Measurements from ENCODE around the gene COQ10A. TPM values are rescaled to one million over a fixed set of nuclear protein-coding genes. Genes with fewer than 3 reads are reported as not detected.

The COQ10A gene
- total and polyA plus RNA-seq, 10 of the 15 experiments (the other 5 are each of a cell fraction or from before 2014, with no cell fraction given) = 3.3 to 19.5 (median 6.9) TPM

GRCh38 chr12:56257491-56258067 lies 9.2 kb upstream of the COQ10A start:
- Histone ChIP-seq H3K4me3 (peak overlapping the region; percentile 95), H3K9ac (ENCODE audit: control insufficient read depth, insufficient read depth, low read length) (peak overlapping the region; percentile 80), H3K27ac (ENCODE audit: control insufficient read depth, insufficient read depth) (peak overlapping the region; percentile 73), H2AFZ (ENCODE audit: control insufficient read depth, low read depth, low read length) (peak overlapping the region; percentile 86), H3K79me2 (ENCODE audit: control insufficient read depth, insufficient read depth, low read length) (peaks cover 11% of the 10 kb centered on the region), H3K9me3 (replicated peaks; ENCODE audit: control insufficient read depth, insufficient read depth, low read length) (no peaks in the 10 kb centered on the region), H3K4me2 (ENCODE audit: control insufficient read depth, insufficient read depth) (peak overlapping the region; percentile 91), H3K4me1 (ENCODE audit: control insufficient read depth, insufficient read depth, low read length) (peaks cover 7% of the 10 kb centered on the region), H3K27me3 (replicated peaks in 1 of 2; ENCODE audit: control insufficient read depth in 2 of 2, insufficient read depth in 2 of 2, low read length in 1 of 2) (no peaks in the 10 kb centered on the region), H4K20me1 (ENCODE audit: control insufficient read depth, insufficient read depth) (no peaks in the 10 kb centered on the region), H3K36me3 (ENCODE audit: control insufficient read depth in 2 of 2, insufficient read depth in 2 of 2, low read length in 1 of 2) (peaks cover 8 to 15% of the 10 kb centered on the region in 2 experiments)
- RAD21 ChIA-PET (ENCODE audit: unreplicated experiment) = interaction anchor here (0.7 to 2.8 kb wide), 8 partner anchors 31 to 207 kb away, joined by 3 to 12 read pairs (median 5); partner anchors contain the start of genes CNPY2, CS, RNF41 and SMARCC2
- SMC1A ChIA-PET (ENCODE audit: uncharacterized antibody, unreplicated experiment) = interaction anchor here (1.4 to 1.5 kb wide), 3 partner anchors 36 to 207 kb away, joined by 5 read pairs; partner anchors contain the start of gene RNF41
- no peak for FAIRE-seq
- POLR2A ChIA-PET = interaction anchor here (0.5 to 1.7 kb wide), 7 partner anchors 18 to 129 kb away, joined by 3 to 8 read pairs (median 3); partner anchors contain the start of genes ESYT1, MYL6B and RNF41
- CTCF ChIA-PET = interaction anchor here (0.7 to 3.5 kb wide), 24 partner anchors 8 to 299 kb away, joined by 3 to 25 read pairs (median 4); partner anchors contain the start of genes COQ10A, IL23A, RNF41 and SMARCC2
- ATAC-seq = peak; percentile 48
- TF ChIP-seq E2F8 (IDR thresholded peaks at IDR 0.05; ENCODE audit: low read depth, partially characterized antibody) (no peak), CTCF (IDR thresholded peaks at IDR 0.05 in 2 of 3, conservative IDR thresholded peaks at IDR 0.05 in 1 of 3; ENCODE audit: control insufficient read depth in 2 of 3, extremely low read depth in 1 of 3, insufficient read depth in 1 of 3, low read depth in 3 of 3, low read length in 3 of 3) (0 out of 6 replicates have a peak, but pooled peaks of 1 of the 3 experiments have one; percentile 4)
- in situ Hi-C loops (cut with MboI) = no loop called here
- no TSS peak for BruUV-seq (replicated peaks)
- DNase-seq (ENCODE audit: low read depth, low spot score) = no peak
- intact Hi-C loops (cut with micrococcal nuclease; ENCODE audit: unreplicated experiment) = loop anchor here (1.0 to 2.0 kb wide), 3 partner anchors 64 to 139 kb away; partner anchors contain the start of gene ZC3H10
- WGBS (ENCODE audit: insufficient coverage, insufficient replicate concordance, low lambda C conversion rate, missing lambda C conversion rate) = 3% methylated on average over 25 of the region's 27 CpGs
